Measurements from ENCODE around the gene FGF19.
A peak's percentile ranks its signal among the peaks of the same experiment; 100 is the strongest.

The FGF19 gene

DNA sequence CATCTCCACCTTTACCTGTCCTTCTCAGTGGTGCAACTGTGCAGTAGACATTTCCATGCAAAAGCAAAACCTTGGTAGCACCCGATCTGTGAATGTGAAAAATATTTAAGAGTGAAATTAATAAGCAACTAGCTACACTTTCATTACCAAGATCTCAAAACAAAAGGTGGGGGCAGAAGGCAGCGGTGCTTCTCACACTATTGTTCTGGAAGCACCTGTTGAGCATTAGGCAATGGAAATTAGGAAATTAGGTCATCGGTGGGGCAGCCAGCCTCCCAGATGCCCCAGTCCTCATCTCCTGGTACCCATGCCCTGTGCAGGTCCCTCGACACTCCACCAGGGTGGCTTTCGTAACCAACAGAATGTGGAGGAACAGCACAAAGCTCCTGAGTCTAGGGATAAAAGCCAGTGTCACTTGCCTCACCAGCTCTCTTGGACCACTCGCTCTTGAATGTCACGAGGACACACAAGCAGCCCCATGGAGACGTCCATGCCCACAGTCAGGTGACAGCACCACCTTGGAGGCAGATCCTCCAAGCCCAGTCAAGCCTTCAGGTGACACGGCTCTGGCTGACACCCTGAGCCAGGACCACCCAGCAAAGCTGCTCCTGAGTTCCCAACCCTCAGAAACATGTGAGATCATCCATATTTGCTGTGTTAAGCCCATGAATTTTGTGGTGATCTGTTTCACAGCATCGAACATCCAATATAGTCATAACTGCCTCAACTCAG, 31.9 kb downstream of the FGF19 start:
- no peak for DNase-seq (ENCODE audit: low read depth in 2 of 3, low spot score in 1 of 3)

DNA sequence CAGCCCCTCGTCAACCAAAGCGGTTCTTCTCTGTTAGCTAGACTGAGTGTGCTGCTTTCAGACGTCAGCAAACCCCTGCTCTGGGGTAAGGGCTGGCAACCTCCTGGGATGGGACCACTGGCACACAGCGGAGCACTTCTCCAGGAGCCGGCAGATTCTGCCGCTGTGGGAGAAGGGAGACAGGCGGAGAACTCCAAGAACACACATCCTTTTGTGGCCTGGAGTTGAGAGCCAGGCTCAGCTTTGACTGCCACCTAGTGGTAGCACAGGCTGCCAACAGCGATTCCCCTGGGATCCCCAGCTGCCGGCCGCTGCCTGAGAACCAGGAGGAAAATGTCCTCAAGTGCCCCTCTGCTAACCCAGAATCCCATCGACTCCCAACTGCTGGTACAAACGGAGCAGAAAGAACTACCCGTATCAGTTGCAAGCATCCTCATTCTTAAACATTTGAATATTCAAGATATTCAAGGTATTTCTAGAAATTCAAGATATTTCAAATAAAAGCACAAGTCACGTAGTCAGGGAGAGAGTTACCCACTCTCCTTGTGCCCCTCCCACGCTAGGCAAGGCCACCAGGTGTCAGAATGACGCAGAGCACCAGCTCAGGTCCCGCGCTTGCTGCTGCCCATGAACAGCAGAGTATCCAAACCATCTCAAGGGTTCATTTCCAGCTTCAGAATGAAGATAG, 33.5 kb downstream of the FGF19 start:
- DNase-seq (ENCODE audit: low read depth in 2 of 3, low spot score in 1 of 3), result peak; percentile 29 to 55 (median 51)

DNA sequence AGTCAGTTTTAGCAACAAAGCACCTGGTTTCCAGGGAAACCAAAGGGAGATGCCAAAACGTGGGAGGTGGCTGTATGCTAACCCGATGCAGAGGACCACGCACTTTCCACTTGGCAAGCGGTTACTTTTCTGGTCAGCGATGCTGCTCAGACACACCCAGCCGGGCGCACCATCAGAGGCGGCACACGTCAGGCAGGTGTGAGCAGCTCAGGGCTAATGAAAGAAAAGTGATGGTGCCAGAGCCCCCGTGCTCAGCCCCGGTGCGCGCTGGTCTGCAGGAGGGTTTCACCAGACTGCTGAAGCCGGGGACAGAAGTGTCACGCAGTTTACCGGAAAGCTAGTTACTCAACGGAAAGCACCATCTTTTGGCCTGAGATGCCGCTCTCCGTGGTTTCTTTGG, 34.3 kb downstream of the FGF19 start:
- no peak for DNase-seq (ENCODE audit: low read depth in 2 of 3, low spot score in 1 of 3)

DNA sequence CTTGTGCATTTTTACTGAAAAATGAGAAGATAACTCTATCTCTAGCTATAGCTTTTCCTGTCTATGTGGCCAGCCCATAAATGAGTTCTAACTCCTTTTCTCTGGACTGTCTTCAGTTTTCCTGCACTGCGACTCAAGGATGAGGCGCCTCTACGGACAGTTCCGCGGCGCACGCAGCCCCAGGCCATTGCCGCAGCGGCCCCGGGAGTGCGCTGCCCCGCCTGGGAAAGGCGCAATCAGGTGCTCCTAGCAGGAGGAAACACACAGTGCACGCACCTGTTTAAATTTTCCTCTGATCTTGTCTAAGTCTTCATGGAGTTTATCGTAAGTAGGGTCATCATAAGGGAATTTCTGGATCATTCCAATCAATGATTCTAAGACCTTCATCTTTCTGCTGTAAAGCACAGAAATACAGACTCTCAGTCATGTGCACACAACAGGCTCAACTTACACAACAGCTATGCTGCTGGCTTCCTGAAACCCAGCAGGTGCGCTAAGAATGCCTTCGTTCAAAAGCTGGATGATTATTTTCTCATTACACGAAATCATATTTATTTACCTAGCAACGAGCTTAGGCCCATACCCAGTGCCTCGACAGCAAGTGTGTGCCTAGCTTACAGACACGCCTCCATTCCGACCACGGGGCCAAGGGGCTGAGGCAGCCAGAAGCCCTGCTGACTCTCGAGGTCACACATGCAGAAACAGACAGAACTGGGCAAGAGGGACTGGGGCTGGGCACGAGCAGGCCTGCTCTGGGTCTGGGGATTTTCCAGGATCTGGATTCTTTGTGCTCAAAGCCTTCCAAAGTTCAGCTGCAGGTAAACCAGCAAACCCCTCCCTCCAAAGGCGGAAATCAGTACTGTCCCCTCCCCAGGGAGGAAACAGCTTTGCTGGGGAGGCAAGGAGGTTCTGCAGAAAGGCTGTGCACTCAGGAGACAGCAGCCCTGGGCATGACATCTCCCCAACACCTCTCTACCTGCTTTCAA, 35.9 kb downstream of the FGF19 start:
- DNase-seq (ENCODE audit: low read depth in 2 of 3, low spot score in 1 of 3), result no peak

DNA sequence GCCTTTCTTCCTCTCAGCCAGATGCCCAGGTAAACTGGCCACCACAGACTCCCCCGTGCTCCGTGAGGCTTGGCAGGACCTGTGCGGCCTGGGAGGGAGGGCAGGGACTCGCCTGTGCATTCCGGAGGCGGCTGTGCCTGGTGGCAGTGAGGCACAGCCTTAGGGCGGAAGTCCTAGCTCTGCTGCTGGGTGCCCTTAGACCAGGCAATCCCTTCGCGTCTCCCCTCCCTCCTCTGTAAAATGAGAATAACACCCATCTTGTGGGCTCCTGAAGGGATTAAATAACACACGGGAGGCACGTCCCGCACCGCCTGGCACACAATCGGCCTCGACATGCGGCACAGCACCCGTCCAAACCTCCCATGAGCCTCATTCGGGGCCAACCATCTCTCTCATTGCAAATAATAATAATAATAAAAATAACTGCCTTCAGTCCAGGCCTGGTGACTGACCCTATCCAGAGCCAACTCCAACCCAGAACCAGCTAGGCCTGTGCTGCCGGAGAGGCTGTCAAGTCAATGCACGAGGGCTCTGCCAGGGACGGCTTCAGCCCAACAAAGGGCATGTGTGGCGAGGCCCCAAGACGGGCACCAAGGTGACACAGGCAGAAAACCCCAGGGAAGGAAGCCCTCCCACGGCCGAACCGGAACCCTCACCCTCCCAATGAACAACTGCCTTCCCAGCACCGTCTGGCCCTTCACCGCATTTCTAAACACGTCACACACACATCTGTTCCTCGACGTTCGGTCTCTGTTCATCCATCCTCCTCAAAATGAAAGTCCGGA, 36.9 kb downstream of the FGF19 start:
- no peak for DNase-seq (ENCODE audit: low read depth in 2 of 3, low spot score in 1 of 3)

DNA sequence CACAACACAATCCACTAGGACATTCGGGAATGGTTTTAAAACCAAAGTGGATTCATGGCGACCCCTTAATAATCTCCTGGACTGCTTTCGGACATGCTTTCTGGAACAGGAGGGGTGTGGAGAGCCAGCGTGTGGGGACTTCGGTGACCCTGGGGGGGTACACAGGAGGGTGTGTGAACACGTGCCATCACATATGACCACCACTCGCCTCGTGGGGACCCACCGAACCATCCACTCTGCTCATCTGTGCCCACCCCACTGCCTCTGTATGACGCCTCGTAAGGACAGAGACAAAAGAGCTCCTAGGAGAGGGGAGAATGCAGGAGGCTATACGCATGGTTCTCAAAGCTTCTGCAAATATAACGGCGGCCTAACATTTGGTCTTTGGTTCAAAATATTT, 37.6 kb downstream of the FGF19 start:
- no peak for DNase-seq (ENCODE audit: low read depth in 2 of 3, low spot score in 1 of 3)

DNA sequence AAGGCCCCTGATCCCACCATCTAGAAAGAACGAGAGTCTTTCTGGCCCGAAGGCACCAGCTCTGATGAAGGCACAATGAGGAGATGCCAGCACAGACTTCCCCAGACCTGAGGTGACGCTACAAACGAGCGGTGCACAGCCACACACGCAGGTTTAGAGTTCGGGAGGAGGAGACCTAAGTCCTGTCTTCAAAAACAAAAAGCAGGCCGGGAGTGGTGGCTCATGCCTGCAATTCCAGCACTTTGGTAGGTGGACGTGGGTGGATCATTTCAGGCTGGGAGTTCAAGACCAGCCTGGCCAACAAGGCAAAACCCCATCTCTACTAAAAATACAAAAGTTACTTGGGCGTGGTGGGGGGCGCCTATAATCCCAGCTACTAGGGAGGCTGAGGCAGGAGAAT, 38.2 kb downstream of the FGF19 start:
- no peak for DNase-seq (ENCODE audit: low read depth in 2 of 3, low spot score in 1 of 3)

DNA sequence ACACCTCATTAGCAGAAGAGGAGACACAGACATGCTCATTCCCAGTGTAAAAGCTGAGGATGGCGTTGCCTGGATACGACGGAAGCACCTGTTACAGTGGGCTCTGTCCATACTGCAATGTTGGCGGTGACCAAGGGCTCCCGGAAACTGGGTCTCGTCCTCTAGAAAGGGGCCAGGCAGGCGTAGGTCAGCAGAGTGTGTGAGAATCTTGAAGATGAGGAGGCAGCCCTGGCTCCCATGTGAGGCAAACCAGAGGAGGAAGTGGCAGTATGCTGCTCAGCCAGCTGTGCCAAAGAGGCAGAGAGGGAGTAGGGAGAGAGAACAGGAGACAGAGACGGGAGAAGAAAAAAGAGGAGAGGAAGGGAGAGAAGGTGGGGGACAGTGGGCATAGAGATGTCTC, 38.9 kb downstream of the FGF19 start:
- no peak for DNase-seq (ENCODE audit: low read depth in 2 of 3, low spot score in 1 of 3)

DNA sequence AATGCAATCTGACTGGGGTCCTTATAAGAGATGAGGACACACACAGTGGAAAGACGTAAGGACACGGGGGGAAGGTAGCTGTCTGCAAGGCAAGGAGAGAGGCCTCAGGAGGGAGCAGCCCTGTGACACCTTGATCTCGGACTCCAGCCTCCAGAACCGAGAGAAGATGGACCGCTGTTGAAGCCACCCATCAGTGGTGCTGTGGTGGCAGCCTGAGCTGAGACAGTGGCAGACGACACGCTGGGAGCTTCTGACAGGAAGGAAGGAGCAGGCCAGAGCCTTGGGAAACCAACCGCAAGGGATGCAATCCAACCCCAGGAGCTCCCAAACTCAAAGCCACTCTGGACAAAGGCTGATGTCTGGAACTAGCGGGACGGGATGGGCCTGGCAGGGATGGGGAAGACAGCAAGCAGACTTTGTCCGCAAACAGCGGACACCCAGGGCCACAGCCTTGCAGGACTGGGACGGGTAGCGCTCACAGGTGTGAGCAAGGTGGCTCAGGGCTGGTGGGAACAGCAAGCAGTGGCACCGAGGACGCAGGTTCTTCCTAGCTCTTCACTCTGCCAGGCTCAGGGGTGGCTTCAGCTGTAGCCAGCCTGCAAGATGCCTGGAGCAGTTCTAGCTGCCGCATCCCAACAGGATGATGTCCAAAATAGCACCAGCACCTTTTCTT, 39.6 kb downstream of the FGF19 start:
- no peak for DNase-seq (ENCODE audit: low read depth in 2 of 3, low spot score in 1 of 3)

DNA sequence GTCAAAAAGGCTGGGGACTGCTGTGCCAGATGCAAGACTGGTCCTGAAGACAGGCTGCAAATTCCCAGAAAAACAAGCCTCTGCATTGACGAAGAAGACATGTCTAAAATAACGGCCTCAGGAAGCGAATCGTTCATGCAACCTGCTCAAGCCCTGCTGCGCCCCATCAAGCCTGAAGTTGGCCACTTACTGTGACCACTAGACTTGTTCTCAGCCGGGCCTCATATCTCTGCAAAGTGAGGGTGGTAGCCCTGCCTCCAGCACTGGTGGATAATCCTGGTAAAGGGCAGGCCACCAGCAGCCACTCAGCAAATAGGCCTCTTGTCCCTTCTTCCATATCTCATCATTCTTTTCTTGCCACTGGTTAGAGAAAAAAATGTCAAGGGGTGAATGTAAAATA, 40.5 kb downstream of the FGF19 start:
- no peak for DNase-seq (ENCODE audit: low read depth in 2 of 3, low spot score in 1 of 3)

DNA sequence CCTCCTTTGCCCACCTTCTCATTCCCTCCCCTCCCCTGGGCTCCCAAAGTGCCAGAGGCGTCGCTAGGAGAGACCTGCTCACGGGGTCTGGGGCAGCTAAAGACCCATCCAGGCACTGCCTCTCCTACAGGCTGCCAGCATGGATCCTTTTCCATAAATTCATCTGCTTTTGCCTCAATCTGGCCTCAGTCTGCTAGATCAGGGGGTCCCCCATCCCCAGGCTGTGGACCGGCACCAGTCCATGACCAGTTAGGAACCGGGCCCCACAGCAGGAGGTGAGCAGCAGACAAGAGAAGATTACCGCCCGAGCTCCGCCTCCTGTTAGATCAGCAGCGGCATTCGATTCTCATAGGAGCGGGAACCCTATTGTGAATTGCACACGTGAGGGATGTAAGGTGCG, 41.0 kb downstream of the FGF19 start:
- DNase-seq (ENCODE audit: low read depth in 2 of 3, low spot score in 1 of 3), result no peak

DNA sequence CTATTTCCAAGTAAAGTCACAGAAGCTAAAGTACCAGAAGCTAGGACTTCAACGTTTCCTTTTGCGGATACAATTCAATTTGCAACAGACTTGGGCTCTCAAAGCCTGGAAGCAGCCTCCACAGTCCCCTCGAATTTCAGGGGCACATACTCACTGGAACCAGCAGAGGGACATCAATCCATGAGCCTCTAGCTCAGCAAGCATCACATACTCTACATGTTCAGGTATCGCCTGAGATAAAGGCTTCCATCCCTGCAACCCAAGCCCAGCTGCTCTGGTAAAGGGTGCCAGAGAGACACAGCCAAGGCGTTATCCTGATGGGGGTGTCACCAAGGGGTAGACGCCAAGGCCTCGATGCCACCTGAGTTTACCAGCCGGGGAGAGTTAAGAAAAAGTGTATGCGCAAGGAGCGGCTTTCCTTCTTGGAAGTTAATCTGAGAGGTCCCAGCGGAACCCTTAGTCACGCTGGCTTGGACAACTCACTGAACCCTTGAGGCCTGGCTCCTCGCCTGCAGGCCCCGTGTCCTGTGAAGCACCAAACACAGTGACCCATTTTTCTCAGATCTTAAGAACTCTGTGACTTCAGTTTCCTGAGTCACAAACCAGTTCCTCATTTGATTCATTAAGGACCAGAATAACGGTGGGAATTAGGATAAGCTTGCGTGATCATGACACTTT, 41.7 kb downstream of the FGF19 start:
- DNase-seq (ENCODE audit: low read depth in 2 of 3, low spot score in 1 of 3), result no peak

DNA sequence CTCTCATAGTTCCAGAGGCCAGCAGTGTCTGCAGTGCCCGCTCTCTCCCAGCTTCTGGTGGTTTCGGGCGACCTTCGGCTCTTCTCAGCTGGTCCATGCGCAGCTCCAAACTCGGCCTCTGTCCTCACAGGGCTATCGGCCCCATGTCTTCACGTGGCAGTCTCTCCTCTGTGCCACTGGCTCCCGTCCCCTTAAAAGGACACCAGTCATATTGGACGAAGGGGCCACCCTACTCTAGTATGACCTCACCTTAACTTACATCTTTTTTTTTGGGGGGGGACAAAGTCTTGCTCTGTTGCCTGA, 42.5 kb downstream of the FGF19 start:
- DNase-seq (ENCODE audit: low read depth in 2 of 3, low spot score in 1 of 3), result no peak

DNA sequence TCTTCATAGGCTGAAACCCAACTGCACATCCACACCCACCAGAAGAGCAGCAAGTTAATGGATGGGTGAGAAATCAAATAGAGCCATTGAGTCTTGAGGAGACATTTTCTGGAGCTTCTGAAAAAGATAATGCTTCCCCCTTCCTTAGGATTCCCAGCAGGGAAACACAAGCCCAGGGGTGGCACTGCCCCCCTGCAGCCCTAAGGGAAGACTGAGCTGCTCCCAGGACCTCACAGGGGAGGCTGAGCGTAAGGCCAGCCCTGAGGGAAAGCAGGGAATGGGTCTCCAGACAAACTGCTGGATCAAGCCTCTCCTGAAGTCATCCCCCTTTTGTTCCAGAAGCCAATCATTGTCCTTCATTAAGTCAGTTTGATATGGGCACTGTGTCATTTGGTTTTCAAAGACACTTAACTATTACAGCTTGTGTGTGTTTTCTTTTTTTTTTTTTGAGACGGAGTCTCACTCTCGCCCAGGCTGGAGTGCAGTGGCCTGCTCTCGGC, 43.8 kb downstream of the FGF19 start:
- no peak for DNase-seq (ENCODE audit: low read depth in 2 of 3, low spot score in 1 of 3)

DNA sequence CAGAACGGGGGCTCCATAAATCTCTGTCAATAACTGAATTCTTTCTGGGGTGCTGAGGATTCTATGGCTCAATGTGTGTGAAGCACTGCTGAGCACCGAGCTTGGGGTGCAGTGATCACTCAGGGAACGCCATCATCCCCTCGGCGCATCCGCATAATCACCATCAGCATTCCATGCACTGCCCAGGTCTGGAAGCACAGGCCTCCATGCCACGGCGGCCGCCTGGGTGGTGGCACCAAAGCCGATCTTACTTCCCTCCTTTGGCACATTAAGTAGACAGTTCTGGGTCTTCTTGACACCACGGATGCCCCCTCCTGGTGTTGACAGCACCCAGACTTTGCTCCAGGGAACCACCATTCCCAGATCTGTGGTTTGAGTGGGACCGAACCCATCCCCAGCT, 44.2 kb downstream of the FGF19 start:
- no peak for DNase-seq (ENCODE audit: low read depth in 2 of 3, low spot score in 1 of 3)

DNA sequence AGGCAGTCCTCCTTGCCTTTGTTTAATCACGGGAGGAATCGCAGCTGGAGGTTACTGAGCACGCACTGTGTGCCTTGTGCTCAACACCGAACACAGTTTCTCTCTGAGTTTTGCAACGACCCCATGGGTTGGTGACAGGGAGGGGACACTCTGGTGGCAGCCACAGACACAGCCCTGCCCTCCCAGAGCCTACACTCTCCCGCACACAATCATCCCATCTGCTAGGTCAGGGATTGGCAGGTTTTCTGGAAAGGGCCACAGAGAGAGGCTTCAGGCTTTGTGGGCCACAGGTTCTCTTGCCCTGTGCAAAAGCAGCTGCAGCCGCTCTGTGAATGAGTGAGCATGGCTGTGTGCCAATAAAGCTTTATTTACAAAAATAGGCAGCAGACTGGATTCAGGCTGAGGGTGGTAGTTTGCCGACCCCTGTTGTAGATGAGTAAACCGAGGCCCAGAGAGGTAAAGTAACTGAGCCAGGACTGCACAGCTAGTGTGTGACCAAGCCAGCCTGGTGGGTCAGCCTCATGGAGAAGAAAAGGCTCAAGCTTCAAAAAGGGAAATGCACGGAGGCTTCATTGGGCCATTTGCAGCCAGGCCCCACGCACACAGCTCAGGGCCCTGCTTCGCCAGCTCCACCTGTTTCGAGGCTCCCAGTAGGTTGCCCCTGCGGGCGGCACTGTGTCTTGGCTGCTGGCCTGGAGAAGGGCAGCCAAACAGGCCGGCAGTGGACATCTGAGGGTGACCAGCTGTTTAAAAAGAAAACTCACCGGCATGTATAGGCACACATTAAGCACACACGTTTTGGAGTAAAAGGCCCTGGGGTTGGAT, 45.0 kb downstream of the FGF19 start:
- no peak for DNase-seq (ENCODE audit: low read depth in 2 of 3, low spot score in 1 of 3)

DNA sequence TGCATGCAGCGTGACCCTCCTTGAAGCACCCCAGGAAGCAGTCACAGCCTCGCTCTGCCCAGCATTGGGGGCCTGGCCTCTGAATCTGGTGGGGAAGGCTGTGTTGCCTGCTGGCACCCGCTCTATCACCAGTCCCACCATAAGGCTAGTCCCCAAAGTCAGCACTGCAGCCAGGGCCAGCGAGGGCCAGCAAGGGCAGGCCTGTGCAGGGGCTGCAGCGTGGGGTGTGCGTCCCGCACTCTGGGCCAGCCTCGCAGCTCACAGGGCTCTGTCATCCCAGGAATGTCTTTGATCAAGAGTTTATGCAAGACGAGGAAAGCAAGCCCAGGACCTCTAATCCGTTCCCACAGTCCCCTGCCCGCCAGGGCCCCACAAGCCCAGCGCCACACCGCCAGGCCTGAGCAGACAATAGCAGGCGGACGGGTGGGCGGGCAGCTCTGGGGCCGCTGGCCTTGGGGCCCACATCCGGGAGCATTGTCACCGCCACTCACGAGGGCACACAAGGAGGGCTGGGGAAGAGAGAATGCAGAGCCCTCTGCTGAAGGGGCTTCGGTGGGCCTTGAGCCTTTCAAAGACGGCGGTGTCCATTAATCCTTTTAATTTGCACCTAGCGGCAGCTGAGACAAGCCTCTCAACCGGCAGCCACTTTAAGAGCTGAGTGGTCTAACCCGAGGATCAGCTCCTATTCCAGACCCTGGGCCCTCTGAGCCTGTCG, 45.8 kb downstream of the FGF19 start:
- no peak for DNase-seq (ENCODE audit: low read depth in 2 of 3, low spot score in 1 of 3)

DNA sequence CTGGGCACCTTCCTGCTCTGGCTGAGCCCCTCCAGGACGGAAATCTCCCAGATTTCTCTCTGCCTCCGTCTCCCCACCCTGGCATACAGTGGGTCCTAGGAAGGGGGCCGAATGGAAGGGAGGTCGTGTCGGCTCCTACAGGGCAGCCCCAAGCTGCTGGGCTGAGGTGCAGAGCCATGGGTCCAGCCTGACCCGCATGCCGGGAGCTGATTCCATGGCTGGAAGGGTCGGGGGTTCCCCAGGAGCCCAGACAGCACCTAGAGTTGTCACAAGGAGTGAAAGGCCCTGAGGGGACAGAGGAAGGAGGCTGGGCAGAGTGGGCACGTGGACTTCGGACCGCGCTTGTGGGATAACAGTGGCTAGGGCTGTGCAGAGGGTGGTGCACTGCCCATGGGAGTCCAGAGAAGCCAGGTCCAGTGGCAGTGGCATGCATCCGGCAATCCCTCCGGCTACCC, 46.3 kb downstream of the FGF19 start:
- DNase-seq (ENCODE audit: low read depth in 2 of 3, low spot score in 1 of 3), result no peak
